Tracheal epithelial cell (primary cell): Measurements from ENCODE around the gene AHNAK2. TPM values are rescaled to one million over a fixed set of nuclear protein-coding genes. Genes with fewer than 3 reads are reported as not detected.

ENCODE experiments used
- total RNA-seq: library from RNA; depleted of rRNA; stranded (reverse); fragments of >200 nt; gene quantifications from 2 replicates; pipeline ENCODE4 v1.2.1, GENCODE V29; 2014

Gene AHNAK2
- 423 and 574 TPM in 2 replicates for total RNA-seq

GRCh38 chr14:104977681-104978653 is at the start of gene AHNAK2:
Gene AHNAK2, minus strand, starts transcription at chr14:104978374. Its CDS starts 137 bp downstream, at chr14:104978237.

GRCh38 chr14:105020815-105021655 is 42.9 kb upstream of the AHNAK2 start, which contains the start of gene CDCA4:
Gene CDCA4, minus strand, starts transcription at chr14:105021083. Its CDS starts 9,154 bp downstream, at chr14:105011929.

GRCh38 chr14:104985675-104986486 is 7.7 kb upstream of the AHNAK2 start, which contains the start of gene CLBA1:
Gene CLBA1, plus strand, starts transcription at chr14:104985788. Its CDS starts 644 bp downstream, at chr14:104986432.

DNA sequence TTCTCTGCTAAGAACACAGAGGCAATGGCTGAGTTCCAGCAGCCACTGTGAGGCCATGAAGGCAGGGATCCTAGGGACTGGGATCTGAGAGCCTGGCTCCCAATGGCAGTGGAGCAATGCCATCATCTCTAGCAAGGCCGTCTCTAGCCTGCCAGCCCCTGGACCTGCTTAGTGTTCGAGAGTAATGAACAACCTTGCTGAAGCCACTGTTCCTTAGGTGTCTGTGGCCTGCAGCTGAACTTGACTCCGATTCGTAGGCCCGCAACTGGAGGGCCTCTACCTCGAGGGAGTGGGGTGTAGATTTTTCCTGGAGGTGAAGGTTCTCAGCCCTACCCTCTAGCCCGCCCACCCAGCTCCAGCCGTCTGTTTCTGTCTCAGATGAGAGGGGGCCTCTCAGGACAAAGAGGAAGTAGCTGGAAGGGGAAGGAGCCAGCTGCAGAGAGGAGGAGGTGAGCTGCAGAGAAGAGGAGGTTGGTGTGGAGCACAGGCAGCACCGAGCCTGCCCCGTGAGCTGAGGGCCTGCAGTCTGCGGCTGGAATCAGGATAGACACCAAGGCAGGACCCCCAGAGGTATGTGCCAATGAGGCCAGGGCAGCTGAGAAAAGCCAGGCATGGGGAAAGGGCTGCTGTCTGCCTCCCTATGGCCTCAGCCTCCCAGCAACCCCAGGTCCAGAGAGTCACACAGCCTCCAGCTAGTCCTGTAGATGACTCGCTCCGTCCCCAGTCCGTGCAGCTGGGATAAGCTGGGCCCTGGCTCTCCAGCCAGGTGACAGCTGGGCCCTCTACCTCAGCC is 53.6 kb downstream of the AHNAK2 start, which contains the start of gene PLD4:
PLD4 (plus strand) TSS at position 459 of the 793 bp plus-strand sequence. CDS start 2,262 bp downstream, outside the sequence.

Other genes with a start within 250 kb of the AHNAK2 start
- gene SIVA1, start 225.2 kb downstream of the AHNAK2 start, total RNA-seq: 123 and 133 TPM in 2 replicates
- 138 and 168 TPM in 2 replicates for gene AKT1, start 182.6 kb downstream of the AHNAK2 start, total RNA-seq
- gene ZBTB42, start 177.3 kb downstream of the AHNAK2 start, total RNA-seq: 10.4 and 10.8 TPM in 2 replicates
- 36.0 and 49.9 TPM in 2 replicates for gene CEP170B, start 113.1 kb downstream of the AHNAK2 start, total RNA-seq
- not detected in 2 replicates for gene PLD4, start 53.5 kb downstream of the AHNAK2 start, total RNA-seq
- 9.2 and 14.0 TPM in 2 replicates for gene CLBA1, start 7.4 kb upstream of the AHNAK2 start, total RNA-seq
- gene CDCA4, start 42.7 kb upstream of the AHNAK2 start, total RNA-seq: 53.3 and 55.7 TPM in 2 replicates
- 0.24 TPM in 1 of 2 replicates, not detected in the other for gene GPR132, start 87.1 kb upstream of the AHNAK2 start, total RNA-seq
- 17.4 and 21.7 TPM in 2 replicates for gene JAG2, start 190.4 kb upstream of the AHNAK2 start, total RNA-seq
- gene NUDT14, start 202.9 kb upstream of the AHNAK2 start, total RNA-seq: 36.9 and 39.2 TPM in 2 replicates